Measurements from ENCODE around the gene DPP6.

Gene DPP6

GRCh38 chr7:154287356-154287755 lies 235.2 kb downstream of the DPP6 start:
- H3K27ac ChIP-seq = no peak overlapping the region
- H3K9ac ChIP-seq = no peak overlapping the region
- H3K36me3 ChIP-seq (ENCODE audit: control insufficient read depth, insufficient read depth, low read length) = no peaks in the 10 kb centered on the region
- TF ChIP-seq, protein P1, sequence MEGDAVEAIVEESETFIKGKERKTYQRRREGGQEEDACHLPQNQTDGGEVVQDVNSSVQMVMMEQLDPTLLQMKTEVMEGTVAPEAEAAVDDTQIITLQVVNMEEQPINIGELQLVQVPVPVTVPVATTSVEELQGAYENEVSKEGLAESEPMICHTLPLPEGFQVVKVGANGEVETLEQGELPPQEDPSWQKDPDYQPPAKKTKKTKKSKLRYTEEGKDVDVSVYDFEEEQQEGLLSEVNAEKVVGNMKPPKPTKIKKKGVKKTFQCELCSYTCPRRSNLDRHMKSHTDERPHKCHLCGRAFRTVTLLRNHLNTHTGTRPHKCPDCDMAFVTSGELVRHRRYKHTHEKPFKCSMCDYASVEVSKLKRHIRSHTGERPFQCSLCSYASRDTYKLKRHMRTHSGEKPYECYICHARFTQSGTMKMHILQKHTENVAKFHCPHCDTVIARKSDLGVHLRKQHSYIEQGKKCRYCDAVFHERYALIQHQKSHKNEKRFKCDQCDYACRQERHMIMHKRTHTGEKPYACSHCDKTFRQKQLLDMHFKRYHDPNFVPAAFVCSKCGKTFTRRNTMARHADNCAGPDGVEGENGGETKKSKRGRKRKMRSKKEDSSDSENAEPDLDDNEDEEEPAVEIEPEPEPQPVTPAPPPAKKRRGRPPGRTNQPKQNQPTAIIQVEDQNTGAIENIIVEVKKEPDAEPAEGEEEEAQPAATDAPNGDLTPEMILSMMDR (IDR thresholded peaks at IDR 0.05) = no peak
- H3K4me1 ChIP-seq = no peaks in the 10 kb centered on the region
- no peaks in the 10 kb centered on the region for H3K9me3 ChIP-seq (ENCODE audit: control insufficient read depth, low read length)
- no peaks in the 10 kb centered on the region for H3K79me2 ChIP-seq
- H3K4me2 ChIP-seq (ENCODE audit: low read length) = no peak overlapping the region
- H3K4me3 ChIP-seq (ENCODE audit: low read depth, low read length) = no peak overlapping the region
- H2AFZ ChIP-seq = no peak overlapping the region
- no peaks in the 10 kb centered on the region for H3K27me3 ChIP-seq (ENCODE audit: control insufficient read depth, insufficient read depth, low read length)

- H3K4me1 ChIP-seq = no peaks in the 10 kb centered on the region
- no peaks in the 10 kb centered on the region for H3K9me3 ChIP-seq (ENCODE audit: control insufficient read depth, low read length)
- H3K4me2 ChIP-seq (ENCODE audit: low read length) = no peak overlapping the region
- H2AFZ ChIP-seq = no peak overlapping the region
- no peaks in the 10 kb centered on the region for H3K27me3 ChIP-seq (ENCODE audit: control insufficient read depth, insufficient read depth, low read length)
- TF ChIP-seq, protein P1 (IDR thresholded peaks at IDR 0.05) = no peak
- H3K4me3 ChIP-seq (ENCODE audit: low read depth, low read length) = no peak overlapping the region
- no peaks in the 10 kb centered on the region for H3K79me2 ChIP-seq
- no peak overlapping the region for H3K27ac ChIP-seq
- no peak overlapping the region for H3K9ac ChIP-seq
- no peaks in the 10 kb centered on the region for H3K36me3 ChIP-seq (ENCODE audit: control insufficient read depth, insufficient read depth, low read length)
These were observed 236.9 kb downstream of the DPP6 start for GRCh38 chr7:154289119-154289518.

- no peak overlapping the region for H3K9ac ChIP-seq
- H3K9me3 ChIP-seq (ENCODE audit: control insufficient read depth, low read length) = no peaks in the 10 kb centered on the region
- no peaks in the 10 kb centered on the region for H3K79me2 ChIP-seq
- no peaks in the 10 kb centered on the region for H3K4me1 ChIP-seq
- no peaks in the 10 kb centered on the region for H3K36me3 ChIP-seq (ENCODE audit: control insufficient read depth, insufficient read depth, low read length)
- H2AFZ ChIP-seq = no peak overlapping the region
- no peak overlapping the region for H3K4me2 ChIP-seq (ENCODE audit: low read length)
- no peak overlapping the region for H3K4me3 ChIP-seq (ENCODE audit: low read depth, low read length)
- no peaks in the 10 kb centered on the region for H3K27me3 ChIP-seq (ENCODE audit: control insufficient read depth, insufficient read depth, low read length)
- TF ChIP-seq, protein P1 (IDR thresholded peaks at IDR 0.05) = no peak
- H3K27ac ChIP-seq = no peak overlapping the region
These were observed 244.2 kb downstream of the DPP6 start for GRCh38 chr7:154296443-154296842.

GRCh38 chr7:154299736-154300135 lies 247.5 kb downstream of the DPP6 start:
- Histone ChIP-seq H3K4me3 (ENCODE audit: low read depth, low read length) (no peak overlapping the region), H3K27ac (no peak overlapping the region), H3K36me3 (ENCODE audit: control insufficient read depth, insufficient read depth, low read length) (no peaks in the 10 kb centered on the region), H2AFZ (no peak overlapping the region), H3K9me3 (ENCODE audit: control insufficient read depth, low read length) (no peaks in the 10 kb centered on the region), H3K79me2 (no peaks in the 10 kb centered on the region), H3K9ac (no peak overlapping the region), H3K27me3 (ENCODE audit: control insufficient read depth, insufficient read depth, low read length) (no peaks in the 10 kb centered on the region), H3K4me1 (peaks cover 2% of the 10 kb centered on the region), H3K4me2 (ENCODE audit: low read length) (no peak overlapping the region)
- TF ChIP-seq, protein P1 (IDR thresholded peaks at IDR 0.05) = no peak

GRCh38 chr7:154302380-154302779 lies 250.2 kb downstream of the DPP6 start:
- Histone ChIP-seq H3K4me3 (ENCODE audit: low read depth, low read length) (no peak overlapping the region), H3K9me3 (ENCODE audit: control insufficient read depth, low read length) (no peaks in the 10 kb centered on the region), H3K36me3 (ENCODE audit: control insufficient read depth, insufficient read depth, low read length) (no peaks in the 10 kb centered on the region), H2AFZ (no peak overlapping the region), H3K79me2 (no peaks in the 10 kb centered on the region), H3K27ac (no peak overlapping the region), H3K27me3 (ENCODE audit: control insufficient read depth, insufficient read depth, low read length) (no peaks in the 10 kb centered on the region), H3K4me2 (ENCODE audit: low read length) (no peak overlapping the region), H3K4me1 (peaks cover 2% of the 10 kb centered on the region), H3K9ac (no peak overlapping the region)
- TF ChIP-seq, protein P1 (IDR thresholded peaks at IDR 0.05) = no peak
